ENCODE data around the gene SDK1. TPM values are rescaled to one million over a fixed set of nuclear protein-coding genes. Genes with fewer than 3 reads are reported as not detected.

SDK1 gene
- total and polyA plus RNA-seq, 10 of the 15 experiments (the other 5 are each of a cell fraction or from before 2014, with no cell fraction given), result 0.14 to 0.33 TPM; not detected in 8

GRCh38 chr7:3370068-3370830 is 69.2 kb downstream of the SDK1 start:
- RAD21 ChIA-PET (ENCODE audit: unreplicated experiment), result no interaction called here
- Histone ChIP-seq H3K79me2 (ENCODE audit: control insufficient read depth, insufficient read depth, low read length) (no peaks in the 10 kb centered on the region), H3K36me3 (ENCODE audit: control insufficient read depth in 2 of 2, insufficient read depth in 2 of 2, low read length in 1 of 2) (no peaks in the 10 kb centered on the region), H3K4me1 (ENCODE audit: control insufficient read depth, insufficient read depth, low read length) (no peaks in the 10 kb centered on the region), H2AFZ (ENCODE audit: control insufficient read depth, low read depth, low read length) (no peak overlapping the region), H3K27me3 (replicated peaks in 1 of 2; ENCODE audit: control insufficient read depth in 2 of 2, insufficient read depth in 2 of 2, low read length in 1 of 2) (no peaks in the 10 kb centered on the region), H3K4me3 (no peak overlapping the region), H3K9ac (ENCODE audit: control insufficient read depth, insufficient read depth, low read length) (no peak overlapping the region), H3K9me3 (replicated peaks; ENCODE audit: control insufficient read depth, insufficient read depth, low read length) (no peaks in the 10 kb centered on the region), H3K4me2 (ENCODE audit: control insufficient read depth, insufficient read depth) (no peak overlapping the region), H3K27ac (ENCODE audit: control insufficient read depth, insufficient read depth) (no peak overlapping the region), H4K20me1 (ENCODE audit: control insufficient read depth, insufficient read depth) (no peaks in the 10 kb centered on the region)
- ATAC-seq (no peak), FAIRE-seq (no peak), DNase-seq (ENCODE audit: low read depth, low spot score) (no peak)
- in situ Hi-C loops (cut with MboI), result no loop called here
- TF ChIP-seq ATF3 (IDR thresholded peaks at IDR 0.05; ENCODE audit: borderline replicate concordance, extremely low read depth, low read depth, low read length) (no peak), PAX8 (IDR thresholded peaks at IDR 0.05) (no peak), BACH1 (IDR thresholded peaks at IDR 0.05; ENCODE audit: borderline replicate concordance) (no peak), CREB1 (IDR thresholded peaks at IDR 0.05; ENCODE audit: low read depth) (no peak), YBX1 (IDR thresholded peaks at IDR 0.05) (no peak), POLR2AphosphoS2 (IDR thresholded peaks at IDR 0.05; ENCODE audit: low read depth, low read length) (no peak), RUNX3 (IDR thresholded peaks at IDR 0.05; ENCODE audit: low read length) (no peak), ZZZ3 (IDR thresholded peaks at IDR 0.05; ENCODE audit: control insufficient read depth, insufficient read length, low read depth) (no peak)
- 48% methylated on average over 9 of the region's 9 CpGs for WGBS (ENCODE audit: insufficient coverage, insufficient replicate concordance, low lambda C conversion rate, missing lambda C conversion rate)
- SMC1A ChIA-PET (ENCODE audit: uncharacterized antibody, unreplicated experiment), result no interaction called here
- POLR2A ChIA-PET, result interaction anchor here (0.6 kb wide), 1 partner anchor 203 kb away, joined by 3 read pairs; no protein-coding TSS in a partner anchor
- intact Hi-C loops (cut with micrococcal nuclease; ENCODE audit: unreplicated experiment), result no loop called here
- no TSS peak for BruUV-seq (replicated peaks)
- CTCF ChIA-PET, result no interaction called here

GRCh38 chr7:3370921-3371320 is 69.9 kb downstream of the SDK1 start:
- H3K36me3 ChIP-seq (ENCODE audit: control insufficient read depth in 2 of 2, insufficient read depth in 2 of 2, low read length in 1 of 2), result no peaks in the 10 kb centered on the region
- ChIA-PET SMC1A (ENCODE audit: uncharacterized antibody, unreplicated experiment) (no interaction called here), CTCF (no interaction called here), RAD21 (ENCODE audit: unreplicated experiment) (no interaction called here), POLR2A (no interaction called here)
- in situ Hi-C loops (cut with MboI) (no loop called here), intact Hi-C loops (cut with micrococcal nuclease; ENCODE audit: unreplicated experiment) (no loop called here)
- ATAC-seq (no peak), DNase-seq (ENCODE audit: low read depth, low spot score) (no peak), FAIRE-seq (no peak)
- H3K27ac ChIP-seq (ENCODE audit: control insufficient read depth, insufficient read depth), result no peak overlapping the region
- BruUV-seq (replicated peaks), result no TSS peak
- H3K9ac ChIP-seq (ENCODE audit: control insufficient read depth, insufficient read depth, low read length), result no peak overlapping the region
- no peak for TF ChIP-seq BCL3 (IDR thresholded peaks at IDR 0.05; ENCODE audit: borderline replicate concordance, insufficient read depth, low read depth, low read length, poor library complexity, severe bottlenecking)
- H3K4me1 ChIP-seq (ENCODE audit: control insufficient read depth, insufficient read depth, low read length), result no peaks in the 10 kb centered on the region
- no peak overlapping the region for H2AFZ ChIP-seq (ENCODE audit: control insufficient read depth, low read depth, low read length)
- H3K79me2 ChIP-seq (ENCODE audit: control insufficient read depth, insufficient read depth, low read length), result no peaks in the 10 kb centered on the region
- H4K20me1 ChIP-seq (ENCODE audit: control insufficient read depth, insufficient read depth), result no peaks in the 10 kb centered on the region
- H3K4me3 ChIP-seq, result no peak overlapping the region
- WGBS (ENCODE audit: insufficient coverage, insufficient replicate concordance, low lambda C conversion rate, missing lambda C conversion rate), result 69% methylated on average over 7 of the region's 7 CpGs
- no peaks in the 10 kb centered on the region for H3K9me3 ChIP-seq (replicated peaks; ENCODE audit: control insufficient read depth, insufficient read depth, low read length)
- no peak overlapping the region for H3K4me2 ChIP-seq (ENCODE audit: control insufficient read depth, insufficient read depth)
- no peaks in the 10 kb centered on the region for H3K27me3 ChIP-seq (replicated peaks in 1 of 2; ENCODE audit: control insufficient read depth in 2 of 2, insufficient read depth in 2 of 2, low read length in 1 of 2)

All from GM12878 (cell line).